HG02763 (cell line): ENCODE measurements around the gene ACLY.

Source experiments
- ATAC-seq: cut with Tn5 transposase; IDR thresholded peaks from one replicate; pipeline ENCODE4 v1.9.1; 2021; ENCODE audit warnings: mild to moderate bottlenecking, moderate library complexity; ENCODE audit not compliant: unreplicated experiment

ACLY gene

DNA sequence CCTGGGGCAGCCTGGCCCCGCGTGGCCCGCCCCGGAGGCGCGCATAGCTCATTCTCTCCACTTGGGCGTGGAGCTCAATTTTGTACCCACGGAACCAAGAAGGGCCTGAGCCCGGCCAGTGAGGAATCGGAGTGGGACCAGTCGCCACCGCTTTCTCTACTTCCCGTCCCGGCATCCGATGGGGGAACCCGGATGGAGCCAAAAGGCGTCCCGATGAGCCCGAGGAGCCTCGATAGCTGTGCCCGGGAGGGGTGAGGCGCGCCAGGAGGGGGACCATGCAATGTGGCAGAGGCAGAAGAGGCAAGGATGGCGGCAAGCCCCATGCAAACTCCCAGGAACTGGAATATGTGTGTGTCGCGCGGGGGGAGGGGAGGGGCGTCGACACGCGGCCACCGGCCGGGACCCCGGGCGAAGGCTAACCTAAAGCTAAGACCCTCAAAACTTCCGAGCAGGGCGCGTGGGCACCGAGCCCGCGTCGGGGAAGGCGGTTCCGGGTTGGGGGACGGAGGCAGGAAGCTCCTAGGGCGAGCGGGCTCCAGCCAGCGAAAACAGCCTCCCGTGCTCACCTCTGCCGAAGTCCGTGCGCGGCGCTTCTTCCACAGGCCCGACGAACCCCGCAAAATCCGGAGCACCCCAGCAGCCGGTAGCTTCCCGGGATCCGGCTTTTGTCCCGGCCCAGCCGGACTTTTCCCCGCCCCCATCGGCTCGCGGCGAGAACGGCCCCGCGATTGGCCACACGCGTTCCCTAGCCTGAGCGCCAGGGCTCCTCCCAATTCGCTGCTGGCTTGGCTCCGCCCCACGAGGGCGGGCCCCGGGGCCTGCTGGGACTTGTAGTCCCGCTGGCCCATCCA is at the start of gene ACLY:
Gene ACLY, minus strand, starts transcription at position 638 of the 851 bp plus-strand sequence. CDS start 5,078 bp downstream, outside the sequence.
- peak; percentile 95 for ATAC-seq

DNA sequence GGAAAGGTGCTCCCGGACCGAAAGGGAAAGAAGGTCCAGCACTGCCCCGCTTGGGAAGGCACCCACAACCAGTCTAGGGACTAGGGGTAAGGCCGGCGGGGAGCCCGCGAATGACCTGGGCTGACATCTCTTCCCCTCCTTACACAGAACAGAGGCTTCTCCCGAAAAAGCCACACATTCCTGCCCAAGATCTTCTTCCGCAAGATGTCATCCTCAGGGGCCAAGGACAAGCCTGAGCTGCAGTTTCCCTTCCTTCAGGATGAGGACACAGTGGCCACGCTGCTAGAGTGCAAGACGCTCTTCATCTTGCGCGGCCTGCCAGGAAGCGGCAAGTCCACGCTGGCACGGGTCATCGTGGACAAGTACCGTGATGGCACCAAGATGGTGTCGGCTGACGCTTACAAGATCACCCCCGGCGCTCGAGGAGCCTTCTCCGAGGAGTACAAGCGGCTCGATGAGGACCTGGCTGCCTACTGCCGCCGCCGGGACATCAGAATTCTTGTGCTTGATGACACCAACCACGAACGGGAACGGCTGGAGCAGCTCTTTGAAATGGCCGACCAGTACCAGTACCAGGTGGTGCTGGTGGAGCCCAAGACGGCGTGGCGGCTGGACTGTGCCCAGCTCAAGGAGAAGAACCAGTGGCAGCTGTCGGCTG is 49.3 kb upstream of the ACLY start:
- no peak for ATAC-seq

DNA sequence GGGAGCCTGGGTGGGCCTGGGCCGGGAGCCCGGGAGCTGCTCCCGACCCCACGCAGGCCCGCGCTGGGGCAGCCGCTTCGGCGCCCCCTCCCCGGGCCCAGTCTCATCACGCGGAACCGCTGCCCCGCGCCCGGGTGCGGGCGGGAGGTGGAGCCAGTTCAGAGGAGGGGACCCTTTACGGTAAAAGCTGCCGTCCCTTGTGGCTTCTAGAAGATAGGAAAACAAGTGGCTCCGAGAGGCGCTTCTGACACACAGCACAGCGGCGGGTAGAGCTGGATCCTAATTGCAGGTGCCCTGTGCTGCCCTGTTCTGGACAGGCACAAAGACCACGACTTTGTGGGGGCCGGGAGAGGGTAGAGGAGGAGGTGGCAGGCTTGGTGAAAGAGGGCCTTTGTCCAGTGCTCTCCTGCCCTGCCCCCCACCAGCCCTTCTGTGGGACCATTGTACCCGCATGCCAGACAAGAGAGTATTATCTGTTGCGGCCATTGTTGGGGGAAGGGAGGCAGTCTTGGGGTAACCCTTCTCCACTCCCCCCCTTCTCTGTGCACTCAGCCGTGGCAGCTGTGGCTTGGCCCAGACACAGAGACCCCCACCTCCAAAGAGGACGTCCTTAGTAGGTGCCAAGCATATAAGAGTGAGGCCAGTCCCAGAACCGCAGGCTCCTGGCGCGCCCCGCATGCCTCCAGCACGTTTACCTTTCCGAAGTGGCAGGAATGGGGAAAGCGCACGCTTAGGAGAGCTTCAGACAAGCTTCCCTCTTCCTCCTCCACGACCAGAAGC is 48.6 kb upstream of the ACLY start:
- no peak for ATAC-seq

DNA sequence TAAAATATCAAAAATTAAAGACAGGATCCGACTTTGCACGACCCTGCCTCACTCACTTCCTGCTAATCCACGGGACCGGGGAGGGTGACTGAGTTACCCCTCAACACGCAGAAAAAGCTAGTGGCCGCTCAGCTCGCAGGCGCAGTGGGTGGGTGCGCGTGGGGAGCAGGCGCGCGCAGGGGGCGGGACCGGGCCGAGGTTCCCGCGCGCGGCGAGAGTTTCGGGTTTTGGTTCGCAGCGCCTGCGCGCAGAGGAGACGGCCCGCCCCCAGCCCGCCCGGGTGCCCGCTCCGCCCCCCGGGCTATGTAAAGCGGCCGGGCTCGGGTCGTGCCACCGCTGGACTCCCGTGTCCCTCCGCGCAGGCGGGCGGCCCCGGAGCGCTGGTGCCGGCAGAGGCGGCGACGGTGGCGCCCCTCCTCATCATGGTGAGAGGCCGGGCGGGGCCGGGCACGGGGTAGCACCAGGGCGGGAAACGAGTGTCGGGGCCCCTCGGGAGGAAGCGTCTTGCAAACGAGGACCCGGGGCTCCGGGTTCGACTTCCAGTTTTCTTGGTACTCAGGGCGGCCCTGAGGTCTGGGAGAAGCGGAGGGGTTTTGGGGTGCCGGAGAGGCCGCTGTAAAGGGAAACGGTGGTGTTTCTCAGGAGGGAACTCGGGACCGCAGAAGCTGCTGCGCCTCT is 47.9 kb upstream of the ACLY start, which contains the start of gene CNP:
Gene CNP, plus strand, starts transcription at position 333 of the 678 bp plus-strand sequence. Its CDS starts 90 bp downstream, at position 423.
- peak; percentile 72 for ATAC-seq

DNA sequence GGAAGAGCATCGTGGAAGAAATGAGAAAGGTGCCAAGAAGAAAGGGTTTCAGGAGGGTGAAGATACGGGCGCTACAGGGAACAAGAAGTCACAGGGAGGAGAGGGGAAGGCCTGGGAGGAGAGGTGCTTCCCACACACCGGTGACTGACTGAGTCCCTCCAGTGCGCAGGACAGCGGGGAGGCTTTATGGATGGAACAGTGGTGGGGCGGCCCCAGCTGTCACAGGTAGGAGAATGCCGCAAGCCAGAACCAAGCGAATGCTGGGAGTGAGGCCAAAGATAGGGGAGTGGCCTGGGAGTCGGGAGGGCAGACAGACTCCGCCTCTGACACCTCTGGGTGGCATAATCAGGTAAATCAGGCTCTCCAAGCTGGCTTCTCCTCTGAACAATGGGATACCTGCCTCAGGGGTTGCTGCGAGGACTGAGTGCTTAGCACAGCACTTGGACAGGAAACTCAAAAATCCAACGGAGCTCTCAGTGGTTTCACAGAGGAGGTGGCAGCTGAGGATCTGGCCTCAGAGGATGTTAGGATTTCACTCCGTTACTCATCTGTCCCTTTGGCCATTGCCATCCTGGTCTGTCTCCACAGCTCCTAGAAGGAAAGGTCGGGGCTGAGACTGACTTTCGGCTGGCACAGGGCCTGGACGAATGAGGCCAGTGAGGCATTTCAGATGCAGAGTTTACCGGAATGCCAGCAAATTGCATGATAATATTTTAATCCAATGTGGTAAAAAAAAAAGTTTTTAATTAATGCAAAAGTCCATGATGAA is 47.1 kb upstream of the ACLY start:
- peak; percentile 47 for ATAC-seq

DNA sequence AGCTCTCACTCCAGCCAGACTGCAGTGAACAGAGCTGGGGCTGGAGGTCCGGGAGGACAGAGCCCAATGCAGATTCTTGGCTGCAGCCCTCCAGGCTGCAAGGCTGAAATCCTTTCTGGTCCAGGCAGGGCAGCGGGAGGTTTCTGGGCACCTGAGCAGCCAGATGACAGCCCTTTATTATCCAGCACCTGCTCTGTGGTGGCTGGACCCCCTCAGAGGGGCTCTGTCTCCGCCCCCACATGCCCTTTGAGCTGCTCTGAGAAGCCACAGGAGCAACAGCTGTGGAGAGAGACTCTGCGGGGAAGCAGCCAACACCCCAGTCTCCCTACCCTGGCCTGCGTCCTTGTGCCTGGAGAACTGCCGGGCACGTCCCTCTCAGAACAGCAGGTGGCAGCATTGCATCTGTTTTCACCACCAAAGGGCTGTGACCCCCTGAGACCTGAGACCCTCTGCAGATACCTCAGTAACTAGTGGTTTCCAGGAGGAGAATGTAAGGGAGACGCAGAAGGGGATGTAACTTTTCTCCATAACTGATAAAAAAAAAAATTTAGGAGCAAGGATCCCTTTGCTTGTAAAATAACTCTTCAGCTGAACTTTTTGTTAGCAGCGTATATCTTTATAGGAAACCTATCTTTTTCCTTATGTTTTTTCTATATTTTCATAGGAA is 44.1 kb upstream of the ACLY start:
- no peak for ATAC-seq

DNA sequence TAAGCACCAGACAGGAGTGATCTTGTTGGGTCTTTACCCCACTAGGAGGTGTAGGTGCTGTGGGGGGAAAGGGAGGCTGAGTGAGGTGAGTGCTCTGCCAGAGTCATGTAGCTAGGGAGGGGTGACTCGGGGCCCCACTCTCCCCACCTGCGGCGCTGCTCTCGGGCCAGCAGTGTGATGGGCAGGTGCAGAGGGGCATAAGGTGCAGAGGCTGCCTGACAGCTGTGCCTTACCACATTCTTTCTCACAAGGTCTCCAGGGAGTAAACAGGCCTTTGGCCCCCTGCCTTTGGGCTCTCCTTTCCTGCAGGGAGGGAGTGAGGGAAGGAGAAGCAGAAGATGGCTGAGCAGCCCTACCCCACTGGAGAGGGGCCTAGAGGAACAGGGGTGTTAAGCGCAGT is 43.4 kb upstream of the ACLY start:
- ATAC-seq = no peak

DNA sequence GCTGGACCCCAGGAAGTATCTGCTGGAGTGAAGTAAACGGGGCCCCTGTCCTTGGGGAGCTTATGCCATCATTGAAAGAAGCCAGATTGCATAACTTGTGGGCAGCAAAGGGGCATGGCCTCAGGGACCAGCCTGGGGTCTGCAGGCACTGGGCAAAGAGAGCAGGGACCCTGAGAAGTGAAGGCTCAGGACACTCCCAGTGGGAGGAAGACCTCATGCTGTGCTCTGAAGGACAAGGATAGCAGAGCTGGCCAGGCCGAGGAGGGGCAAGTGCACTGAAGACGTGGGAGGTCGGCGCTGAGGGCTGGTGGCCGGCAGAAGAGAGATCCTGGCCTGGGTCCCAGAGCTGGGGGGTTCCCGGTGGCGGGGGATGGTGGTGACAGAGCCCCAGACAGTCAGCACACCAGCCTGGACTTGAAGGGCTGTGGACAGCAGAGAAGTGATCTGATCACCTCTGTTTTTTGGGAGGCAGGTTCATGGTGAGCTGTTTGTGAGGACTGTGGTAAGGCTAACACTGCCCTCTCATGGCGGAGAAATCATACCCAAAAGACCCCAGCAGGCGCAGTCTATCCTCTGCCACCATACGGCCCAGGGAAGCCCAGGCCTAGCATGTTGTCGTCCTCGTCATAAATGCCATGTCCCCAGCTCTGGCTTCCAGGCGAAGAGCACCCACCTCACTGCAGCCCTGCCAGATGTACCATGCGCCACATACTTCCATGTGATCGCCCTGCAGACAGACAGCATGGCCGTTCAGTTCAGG is 40.8 kb upstream of the ACLY start:
- ATAC-seq = no peak

DNA sequence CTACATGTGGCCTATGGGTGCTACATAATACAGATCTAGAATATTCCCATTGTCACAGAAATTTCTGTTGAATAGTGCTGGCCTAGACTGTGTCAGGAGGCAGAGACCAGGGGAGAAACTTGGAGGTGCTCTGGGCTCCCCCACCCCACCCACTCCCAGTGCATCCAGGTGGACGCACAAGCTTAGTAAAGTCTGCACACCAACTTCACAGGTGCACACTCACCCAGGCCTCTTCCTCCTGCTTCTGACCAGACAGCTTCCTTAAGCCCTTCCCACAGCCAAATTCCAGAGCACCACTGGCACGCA is 40.2 kb upstream of the ACLY start:
- no peak for ATAC-seq

DNA sequence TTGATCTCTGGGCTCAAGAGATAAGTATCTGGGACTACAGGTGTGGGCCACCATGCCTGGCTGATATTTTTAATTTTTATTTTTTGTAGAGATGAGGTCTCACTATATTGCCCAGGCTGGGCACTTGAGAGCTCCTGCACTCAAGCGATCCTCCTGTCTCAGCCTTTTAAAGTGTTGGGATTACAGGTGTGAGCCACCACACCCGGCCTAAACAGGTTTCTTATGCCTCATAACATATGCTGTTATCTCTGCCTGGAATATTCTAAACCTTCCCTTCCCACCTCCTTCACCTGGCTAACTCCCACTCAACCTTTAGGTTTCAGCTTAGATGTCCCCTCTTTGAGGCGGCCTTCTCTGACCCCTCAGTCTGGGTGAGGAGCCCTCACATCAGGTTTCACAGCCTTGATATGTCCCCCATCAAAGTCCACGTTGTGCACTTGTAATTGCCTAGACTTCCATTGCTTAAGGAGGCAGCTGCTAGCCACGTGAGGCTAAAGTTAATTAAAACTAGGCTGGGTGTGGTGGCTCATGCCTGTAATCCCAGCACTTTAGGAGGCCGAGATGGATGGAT is 39.2 kb upstream of the ACLY start:
- ATAC-seq = no peak

DNA sequence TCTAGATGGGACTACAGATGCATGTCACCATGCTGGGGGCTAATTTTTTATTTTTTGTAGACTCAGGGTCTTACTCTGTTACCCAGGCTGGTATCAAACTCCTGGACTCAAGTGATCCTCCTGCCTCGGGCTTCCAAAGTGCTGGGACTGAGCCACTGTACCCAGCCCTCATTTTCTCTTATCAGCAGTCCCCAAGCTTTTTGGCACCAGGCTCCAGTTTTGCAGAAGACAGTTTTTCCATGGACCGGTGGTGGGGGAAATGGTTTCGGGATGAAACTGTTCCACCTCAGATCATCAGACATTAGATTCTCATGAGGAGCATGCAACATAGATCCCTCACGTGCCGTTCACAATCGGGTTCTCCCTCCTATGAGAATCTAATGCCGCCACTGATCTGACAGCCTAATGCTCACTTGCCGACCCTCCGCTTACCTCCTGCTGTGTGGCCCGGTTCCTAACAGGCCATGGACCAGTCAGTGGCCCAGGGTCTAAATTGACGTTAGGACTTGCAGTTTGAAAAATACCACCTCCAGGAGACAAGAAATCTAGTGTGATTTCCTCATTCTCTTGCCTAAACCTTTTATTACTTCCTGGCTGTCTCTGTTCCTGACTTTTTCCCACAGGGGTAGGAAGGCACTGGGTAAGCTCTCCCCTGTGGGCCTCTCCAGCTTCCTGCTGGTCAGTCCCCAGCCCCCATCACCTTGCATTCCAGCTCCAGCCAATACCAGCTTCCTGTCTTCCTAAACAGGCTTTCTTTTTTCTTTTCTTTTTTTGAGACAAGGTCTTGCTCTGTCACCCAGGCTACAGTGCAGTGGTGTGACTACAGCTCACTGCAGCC is 38.5 kb upstream of the ACLY start:
- no peak for ATAC-seq

DNA sequence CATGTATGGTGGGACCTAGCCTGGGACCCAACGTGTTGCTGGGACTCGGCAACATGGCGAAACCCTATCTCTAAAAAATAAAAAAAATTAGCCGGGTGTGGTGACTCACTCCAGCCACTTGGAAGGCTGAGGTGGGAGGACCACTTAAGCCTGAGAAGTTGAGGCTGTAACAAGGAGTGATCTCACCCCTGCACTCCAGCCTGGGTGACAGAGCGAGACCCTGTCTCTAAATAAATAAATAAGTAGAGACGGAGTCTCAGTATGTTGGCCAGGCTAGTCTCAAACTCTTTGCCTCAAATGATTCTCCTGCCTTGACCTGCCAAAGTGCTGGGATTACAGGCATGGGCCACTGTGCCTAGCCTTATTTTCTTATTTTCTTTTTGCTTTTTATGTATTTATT is 37.8 kb upstream of the ACLY start:
- ATAC-seq = no peak

DNA sequence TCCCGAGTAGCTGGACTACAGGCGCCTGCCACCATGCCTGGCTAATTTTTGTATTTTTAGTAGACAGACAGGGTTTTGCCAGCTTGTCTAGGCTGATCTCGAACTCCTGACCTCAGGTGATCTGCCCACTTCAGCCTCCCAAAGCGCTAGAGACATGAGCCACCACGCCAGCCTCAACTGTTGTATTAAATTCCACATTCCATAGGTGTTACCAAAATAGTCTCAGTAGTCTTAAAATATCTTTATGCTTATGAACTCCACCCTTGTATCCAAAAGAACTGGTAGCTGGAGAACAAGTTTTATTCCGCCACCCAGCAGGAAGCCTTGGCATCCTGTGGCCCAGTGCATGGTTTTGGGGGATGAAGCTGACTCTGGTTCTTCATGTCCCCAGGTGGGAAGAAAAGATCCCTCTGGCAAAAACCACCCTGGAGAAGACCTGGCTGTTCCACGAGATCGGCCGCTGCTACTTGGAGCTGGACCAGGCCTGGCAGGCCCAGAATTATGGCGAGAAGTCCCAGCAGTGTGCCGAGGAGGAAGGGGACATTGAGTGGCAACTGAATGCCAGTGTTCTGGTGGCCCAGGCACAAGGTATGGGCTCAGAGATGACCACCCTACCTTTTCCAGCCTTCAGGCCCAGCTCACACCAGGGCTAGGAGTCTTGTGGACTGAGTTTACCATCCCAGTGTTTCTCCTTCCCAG is 30.2 kb upstream of the ACLY start:
- ATAC-seq = no peak

DNA sequence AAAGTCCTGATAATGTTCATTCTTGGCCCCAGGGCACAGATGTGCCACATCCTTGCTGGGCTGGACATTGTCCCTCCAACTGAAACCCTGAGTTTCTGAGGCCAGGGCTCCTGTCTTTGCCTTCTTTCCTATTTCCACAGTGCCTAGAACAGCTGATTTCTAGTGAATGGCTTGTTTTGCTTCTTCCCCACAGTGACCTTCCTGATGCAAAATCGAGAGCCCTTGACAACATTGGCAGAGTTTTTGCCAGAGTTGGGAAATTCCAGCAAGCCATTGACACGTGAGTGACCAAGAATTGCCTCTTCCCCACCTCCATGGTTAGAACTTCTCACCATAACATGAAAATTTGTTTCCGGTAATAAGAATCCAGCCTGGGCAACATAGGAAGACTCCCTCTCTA is 26.2 kb upstream of the ACLY start:
- no peak for ATAC-seq

DNA sequence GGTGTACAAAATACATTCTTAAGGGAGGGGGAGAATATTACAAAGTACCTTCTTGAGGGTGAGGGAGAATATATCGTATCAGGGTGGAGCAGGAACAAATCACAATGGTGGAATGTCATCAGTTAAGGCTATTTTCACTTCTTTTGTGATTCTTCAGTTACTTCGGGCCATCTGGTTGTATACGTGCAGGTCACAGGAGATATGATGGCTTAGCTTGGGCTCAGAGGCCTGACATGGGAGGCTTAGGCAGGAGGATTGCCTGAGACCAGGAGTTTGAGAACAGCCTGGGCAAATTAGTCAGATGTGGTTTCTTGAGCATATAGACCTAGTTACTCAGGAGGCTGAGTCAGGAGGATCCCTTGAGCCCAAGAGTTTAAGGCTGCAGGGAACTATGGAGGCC is 24.7 kb upstream of the ACLY start:
- ATAC-seq = no peak

DNA sequence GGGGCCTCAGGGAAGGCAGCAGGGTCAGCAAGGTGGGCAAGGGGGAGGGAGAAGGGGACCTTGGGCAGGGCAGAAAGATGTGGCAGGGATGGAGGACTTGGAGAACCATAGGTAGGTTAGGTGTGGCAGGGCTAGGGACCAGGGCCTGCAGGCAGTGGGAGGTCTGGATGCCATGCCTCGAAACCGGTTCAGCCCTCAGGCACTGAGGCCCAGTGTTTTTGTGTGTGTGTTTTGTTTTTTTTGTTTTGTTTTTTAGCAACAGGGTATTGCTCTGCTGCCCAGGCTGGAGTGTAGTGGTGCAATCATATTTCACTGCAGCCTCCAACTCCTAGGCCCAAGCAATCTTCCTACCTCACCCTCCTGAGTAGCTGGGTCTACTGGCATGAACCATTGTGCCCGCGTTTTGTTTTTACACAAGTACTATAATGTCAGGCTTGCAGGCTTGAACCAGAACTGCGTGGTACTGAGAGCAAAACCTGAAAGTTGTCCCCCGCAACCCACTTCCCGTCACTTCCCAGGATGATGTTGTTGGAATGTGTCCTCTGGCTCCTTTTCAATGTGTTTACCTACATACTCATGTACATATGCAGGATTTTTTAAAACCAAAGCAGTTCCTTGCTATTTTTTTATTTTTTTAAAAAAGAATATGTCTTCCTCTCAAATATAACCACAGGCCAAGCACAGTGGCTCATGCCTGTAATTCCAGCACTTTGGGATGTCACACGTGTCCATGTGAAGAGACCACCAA is 24.0 kb upstream of the ACLY start:
- ATAC-seq = no peak

DNA sequence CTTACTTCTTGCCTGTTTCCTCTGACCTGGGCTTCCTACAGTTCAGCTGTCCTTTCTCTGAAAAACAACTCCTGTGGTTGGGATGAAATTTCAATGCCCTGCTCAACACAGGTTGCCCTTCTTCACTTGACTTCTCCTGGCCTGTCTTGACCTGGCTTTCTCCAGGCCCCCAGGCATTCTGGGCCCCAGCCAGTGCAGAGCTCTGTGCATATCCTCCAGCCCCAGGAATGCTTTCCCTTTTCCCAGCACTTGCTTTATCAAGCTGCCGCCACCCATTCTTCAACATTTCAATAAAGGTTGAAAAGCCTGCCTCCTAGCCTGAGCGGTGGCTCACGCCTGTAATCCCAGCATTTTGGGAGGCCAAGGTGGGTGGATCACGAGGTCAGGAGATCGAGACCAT is 22.4 kb upstream of the ACLY start:
- ATAC-seq = no peak
